ENCODE results near the gene AP4S1. TPM values are rescaled to one million over a fixed set of nuclear protein-coding genes. Genes with fewer than 3 reads are reported as not detected.

AP4S1 gene
- total RNA-seq = 5.4 and 8.4 TPM in 2 replicates

GRCh38 chr14:31025367-31026076 is at the start of gene AP4S1:
AP4S1 (plus strand) TSS chr14:31025649; CDS start chr14:31066197, 40,548 bp downstream.

DNA sequence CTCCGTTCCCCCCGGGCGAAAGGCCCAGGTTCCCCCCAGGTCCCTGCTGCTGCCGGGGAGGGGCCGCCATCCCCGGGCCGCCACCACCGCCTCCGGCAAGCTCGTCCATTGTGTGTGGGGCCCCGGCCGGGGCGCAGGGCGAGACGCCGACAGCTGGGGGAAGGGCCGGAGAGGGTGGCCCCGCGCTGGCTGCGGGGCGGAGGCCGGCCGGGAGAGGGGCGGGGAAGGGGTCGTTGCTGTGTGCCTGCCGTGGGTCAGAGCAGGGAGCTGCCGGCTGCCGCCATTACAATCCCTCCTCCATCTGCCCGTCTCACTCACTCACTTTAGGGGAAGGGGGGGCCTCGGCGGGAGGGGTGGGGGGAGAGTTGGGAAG is 614 bp downstream of the AP4S1 start, which contains the start of gene STRN3:
STRN3 (minus strand) TSS at position 303 of the 373 bp plus-strand sequence; CDS start at position 109, 194 bp downstream.

Other genes with a start within 250 kb of the AP4S1 start
- gene COCH, start 151.1 kb upstream of the AP4S1 start, total RNA-seq = 0.20 TPM in 1 of 2 replicates, not detected in the other
- gene STRN3, start 730 bp downstream of the AP4S1 start, total RNA-seq = 16.7 and 19.1 TPM in 2 replicates
- gene HECTD1, start 182.1 kb downstream of the AP4S1 start, total RNA-seq = 98.6 and 132 TPM in 2 replicates

All from cardiac ventricle fibroblast (primary cell).